Left ventricle myocardium inferior (tissue), 1 donor: ENCODE results near the gene ANKH. TPM values are rescaled to one million over a fixed set of nuclear protein-coding genes. Genes with fewer than 3 reads are reported as not detected.
"Not testable (repeated sequence)": the region's sequence is repeated elsewhere in the genome, so short reads cannot be mapped to it uniquely, and the experiment has no call there.

Experiments used
- DNase-seq: peaks from one replicate; pipeline ENCODE4 v3.0.0-alpha.2; 2020
- H3K27ac ChIP-seq: fragments of 200-600 bp; replicated peaks from 2 replicates; pipeline ENCODE4 v1.8.0; 2021
- H3K27me3 ChIP-seq: fragments of 200-600 bp; 2 replicates; pipeline ENCODE4 v1.8.0; 2021; ENCODE audit warnings: low read depth
- H3K36me3 ChIP-seq: fragments of 200-600 bp; 2 replicates; pipeline ENCODE4 v1.8.0; 2021
- H3K4me1 ChIP-seq: fragments of 200-600 bp; 2 replicates; pipeline ENCODE4 v1.8.0; 2021
- H3K4me3 ChIP-seq: fragments of 200-600 bp; 2 replicates; pipeline ENCODE4 v1.8.0; 2021; ENCODE audit warnings: mild to moderate bottlenecking, moderate library complexity
- H3K9me3 ChIP-seq: fragments of 200-600 bp; replicated peaks from 2 replicates; pipeline ENCODE4 v1.8.0; 2021
- intact Hi-C: fragments of 100-400 bp; cut with micrococcal nuclease; formaldehyde crosslinking; loops from one replicate; pipeline ENCODE4 v1.11.0; 2022
- long read RNA-seq: library from polyadenylated mRNA; unstranded; transcript quantifications from one replicate; pipeline ENCODE4 v2.0.0, GENCODE V29; 2021
- total RNA-seq: library from RNA; stranded (reverse); fragmentation: NEBNext Ultra II Directional; extraction: Animal tissue kit (Norgen Biotek cat#: 25700); gene quantifications from one replicate; pipeline ENCODE4 v1.2.1, GENCODE V29; 2021
- TF ChIP-seq, protein P1 (sequence below): fragments of 200-600 bp; IDR thresholded peaks from 2 replicates; pipeline ENCODE4 v1.8.0; 2021; ENCODE audit warnings: antibody characterized with exemption, mild to moderate bottlenecking, borderline replicate concordance
- donor health status: DM: no; HTN: yes; CAD: no; lungs with severe emphysema.

Gene ANKH
- 227 TPM for total RNA-seq
- long read RNA-seq, full-length matches to known transcripts: 282 of 370 reads
- long read RNA-seq, partial matches to known transcripts: 33 of 370 reads
- long read RNA-seq, other reads (novel, unspliced or antisense): 55 of 370 reads

DNA sequence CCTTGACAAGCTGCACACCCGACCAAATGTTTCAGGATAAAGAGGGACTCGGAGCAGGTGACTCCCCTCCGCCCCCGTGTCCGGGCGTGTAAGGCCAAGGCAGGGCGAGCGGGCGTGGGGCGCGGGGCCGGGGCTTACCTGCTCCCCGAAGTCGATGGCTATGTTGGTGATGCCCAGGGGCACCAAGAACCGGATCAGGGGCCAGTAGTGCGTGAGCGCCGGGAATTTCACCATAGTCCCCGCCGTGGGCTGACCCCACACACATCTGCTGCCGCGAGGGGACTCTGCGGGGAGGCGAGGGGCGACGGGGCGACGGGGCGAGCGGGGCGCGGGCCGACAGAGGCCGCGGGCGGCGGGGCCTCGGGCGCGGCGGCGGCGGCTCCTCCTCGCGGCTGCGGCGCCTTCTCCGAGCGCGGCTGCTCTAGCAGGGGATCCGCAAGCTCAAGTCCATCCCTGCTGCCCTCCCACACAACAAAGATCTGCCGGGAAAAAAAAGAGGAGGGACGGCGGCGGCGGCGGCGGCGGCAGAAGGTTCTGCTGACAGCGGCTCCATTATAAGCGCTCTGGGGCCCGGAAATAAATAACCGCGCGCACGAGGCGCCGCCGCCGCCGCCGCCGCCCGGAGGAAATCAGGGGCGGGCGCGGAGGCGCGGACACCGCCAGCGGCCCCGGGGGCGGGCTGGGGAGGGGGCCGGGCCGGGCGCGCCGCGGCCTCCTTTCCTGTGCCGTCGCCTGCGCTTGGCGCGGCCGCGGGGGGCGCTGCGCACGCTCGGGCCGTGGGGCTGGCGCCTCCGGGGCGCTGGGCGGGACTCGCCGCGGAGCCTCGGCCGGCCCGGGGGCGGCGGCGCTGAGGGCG lies at the start of gene ANKH:
ANKH (minus strand) TSS at position 565 of the 856 bp plus-strand sequence; CDS start at position 234, 331 bp downstream.
- H3K4me3 ChIP-seq: peak within 1 kb of the TSS; percentile 91
- peaks cover 44% of the 10 kb centered on the region for H3K4me1 ChIP-seq
- peak; percentile 86 for DNase-seq
- TF ChIP-seq, protein P1, sequence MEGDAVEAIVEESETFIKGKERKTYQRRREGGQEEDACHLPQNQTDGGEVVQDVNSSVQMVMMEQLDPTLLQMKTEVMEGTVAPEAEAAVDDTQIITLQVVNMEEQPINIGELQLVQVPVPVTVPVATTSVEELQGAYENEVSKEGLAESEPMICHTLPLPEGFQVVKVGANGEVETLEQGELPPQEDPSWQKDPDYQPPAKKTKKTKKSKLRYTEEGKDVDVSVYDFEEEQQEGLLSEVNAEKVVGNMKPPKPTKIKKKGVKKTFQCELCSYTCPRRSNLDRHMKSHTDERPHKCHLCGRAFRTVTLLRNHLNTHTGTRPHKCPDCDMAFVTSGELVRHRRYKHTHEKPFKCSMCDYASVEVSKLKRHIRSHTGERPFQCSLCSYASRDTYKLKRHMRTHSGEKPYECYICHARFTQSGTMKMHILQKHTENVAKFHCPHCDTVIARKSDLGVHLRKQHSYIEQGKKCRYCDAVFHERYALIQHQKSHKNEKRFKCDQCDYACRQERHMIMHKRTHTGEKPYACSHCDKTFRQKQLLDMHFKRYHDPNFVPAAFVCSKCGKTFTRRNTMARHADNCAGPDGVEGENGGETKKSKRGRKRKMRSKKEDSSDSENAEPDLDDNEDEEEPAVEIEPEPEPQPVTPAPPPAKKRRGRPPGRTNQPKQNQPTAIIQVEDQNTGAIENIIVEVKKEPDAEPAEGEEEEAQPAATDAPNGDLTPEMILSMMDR: no peak
- H3K27me3 ChIP-seq: no peaks in the 10 kb centered on the region
- H3K9me3 ChIP-seq: no peaks in the 10 kb centered on the region
- intact Hi-C loops: loop anchor here (10.0 kb wide), 1 partner anchor 123 kb away; no protein-coding TSS in a partner anchor
- peak within 1 kb of the TSS; percentile 99 for H3K27ac ChIP-seq
- no peaks in the 10 kb centered on the region for H3K36me3 ChIP-seq

DNA sequence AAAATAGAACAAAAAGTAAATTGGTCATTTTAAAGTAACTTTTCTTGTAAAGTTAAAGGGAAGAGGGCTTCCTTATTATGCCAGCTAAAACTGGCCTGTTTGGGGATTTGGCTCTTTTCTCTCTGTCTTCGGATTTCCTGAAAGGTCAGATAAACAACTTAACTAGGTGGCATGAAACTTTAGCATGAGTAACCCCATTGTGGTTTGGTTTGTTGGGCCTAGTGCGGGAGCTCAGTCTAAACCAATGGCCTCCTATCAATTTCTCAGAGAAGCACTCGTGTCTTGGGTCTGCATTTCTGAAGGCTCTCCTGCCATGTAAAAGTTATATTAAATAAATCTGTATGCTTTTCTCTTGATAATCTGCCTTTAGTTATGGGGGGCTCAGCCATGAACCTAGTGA lies 48.5 kb upstream of the ANKH start:
- no peaks in the 10 kb centered on the region for H3K36me3 ChIP-seq
- intact Hi-C loops: no loop called here
- H3K27ac ChIP-seq: no peak overlapping the region
- no peaks in the 10 kb centered on the region for H3K27me3 ChIP-seq
- no peak overlapping the region for H3K4me3 ChIP-seq
- no peak for DNase-seq
- peaks cover 26% of the 10 kb centered on the region for H3K4me1 ChIP-seq
- no peaks in the 10 kb centered on the region for H3K9me3 ChIP-seq
- TF ChIP-seq, protein P1: no peak

DNA sequence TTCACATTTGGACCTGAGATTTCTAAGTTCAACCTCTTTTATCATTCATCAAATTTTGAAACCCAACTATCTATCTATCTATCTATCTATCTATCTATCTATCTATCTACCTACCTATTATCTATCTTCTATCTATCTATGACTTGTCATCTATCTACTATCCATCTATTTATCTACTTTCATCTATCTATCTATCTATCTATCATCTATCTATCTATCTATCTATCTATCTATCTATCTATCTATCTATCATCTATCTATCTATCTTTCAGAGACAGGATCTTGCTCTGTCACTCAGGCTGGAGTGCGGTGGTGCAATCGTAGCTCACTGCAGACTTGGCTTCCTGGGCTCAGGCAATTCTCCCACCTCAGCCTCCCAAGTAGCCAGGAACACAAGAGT lies 47.5 kb upstream of the ANKH start:
- DNase-seq, intact Hi-C loops, H3K4me3 ChIP-seq, H3K36me3 ChIP-seq, H3K9me3 ChIP-seq, H3K27me3 ChIP-seq, H3K27ac ChIP-seq: not testable (repeated sequence)
- peaks cover 26% of the 10 kb centered on the region for H3K4me1 ChIP-seq

DNA sequence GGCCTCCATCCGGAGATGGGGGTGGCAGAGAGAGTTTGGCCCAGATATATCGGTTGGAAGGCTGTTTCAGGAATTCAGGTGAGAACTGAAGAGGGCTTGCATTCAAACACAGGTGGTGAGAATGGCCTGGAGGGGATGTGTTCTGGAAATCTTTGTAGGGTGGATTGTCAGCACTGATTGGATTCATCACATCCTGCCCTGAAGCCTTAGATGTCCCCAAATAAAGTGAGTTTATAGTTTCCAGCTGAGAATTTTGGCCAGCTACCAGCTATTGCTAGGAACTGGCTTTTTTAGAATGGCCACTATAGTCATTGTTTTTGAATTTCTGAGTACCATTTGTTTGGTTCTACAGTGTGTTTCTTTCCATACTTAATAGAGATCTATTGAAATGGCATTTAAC lies 46.1 kb upstream of the ANKH start:
- TF ChIP-seq, protein P1: no peak

DNA sequence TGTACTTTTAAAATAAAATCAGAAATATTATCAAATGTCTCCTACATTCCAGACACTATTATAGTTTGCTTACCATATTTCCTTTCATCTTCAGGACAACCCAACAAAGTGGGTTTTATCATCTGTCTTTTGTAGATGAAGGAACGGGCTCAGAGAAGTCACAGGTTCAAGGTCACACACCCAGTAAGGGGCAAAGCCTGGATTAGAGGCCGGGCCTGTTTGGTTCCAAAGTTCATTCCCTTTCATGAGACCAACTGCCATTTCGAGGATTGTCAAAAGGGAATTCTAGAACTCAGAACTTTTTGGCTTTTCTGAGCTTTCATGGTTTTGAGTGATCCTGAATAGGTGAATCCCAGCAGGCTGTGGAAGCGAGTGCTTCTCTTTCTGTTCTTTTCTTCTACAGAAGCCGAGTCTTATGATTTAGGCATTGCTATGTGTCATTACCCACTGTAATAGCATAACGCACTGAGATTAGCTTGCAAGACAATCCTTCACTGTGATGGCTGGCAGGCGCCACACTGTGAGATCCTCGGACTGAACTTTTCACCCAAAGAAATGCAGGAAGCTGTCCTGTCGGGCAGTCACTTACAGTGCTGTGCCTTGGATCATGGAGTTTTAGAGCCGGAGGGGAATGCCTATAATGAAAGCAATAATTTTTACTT lies 43.8 kb upstream of the ANKH start:
- Histone ChIP-seq H3K27me3 (no peaks in the 10 kb centered on the region), H3K27ac (no peak overlapping the region), H3K36me3 (no peaks in the 10 kb centered on the region), H3K4me1 (peaks cover 11% of the 10 kb centered on the region), H3K9me3 (no peaks in the 10 kb centered on the region), H3K4me3 (no peak overlapping the region)
- no peak for DNase-seq
- intact Hi-C loops: no loop called here
- TF ChIP-seq, protein P1: no peak

More for the DNA sequence above, 46.1 kb upstream of the ANKH start:
- Histone ChIP-seq H3K27ac (no peak overlapping the region), H3K4me1 (peaks cover 18% of the 10 kb centered on the region), H3K9me3 (no peaks in the 10 kb centered on the region), H3K27me3 (no peaks in the 10 kb centered on the region), H3K36me3 (no peaks in the 10 kb centered on the region), H3K4me3 (no peak overlapping the region)
- intact Hi-C loops: no loop called here
- no peak for DNase-seq
